Gastrocnemius medialis (tissue), 4 donors: ENCODE results near the gene ZIC2. TPM values are rescaled to one million over a fixed set of nuclear protein-coding genes. Genes with fewer than 3 reads are reported as not detected.

ENCODE experiments used
- ATAC-seq, 2 donors: fragments of 150-250 bp; one replicate each; pipeline ENCODE4 v1.9.1; 2016
- DNase-seq, 2 donors: peaks; one replicate each; pipeline ENCODE4 v3.0.0-alpha.2; 2019
- H3K27ac ChIP-seq, 4 donors: fragments of 200-600 bp; sonication (generic); 1 replicate in 1 of 4; 2 replicates in 3 of 4; pipeline ENCODE4 v1.5.1; 2016 to 2018; ENCODE audit warnings: mild to moderate bottlenecking in 2 of 4, moderate library complexity in 1 of 4
- H3K27me3 ChIP-seq, 3 donors: fragments of 200-600 bp; sonication (generic) in 2 of 3; 1 replicate in 1 of 3; 2 replicates in 2 of 3; pipeline versions ENCODE4 v1.5.1 to v1.6.0; 2016 to 2019; ENCODE audit warnings: mild to moderate bottlenecking in 1 of 3, moderate library complexity in 1 of 3
- H3K36me3 ChIP-seq, 2 donors: fragments of 200-600 bp; sonication (generic) in 1 of 2; one replicate each; pipeline ENCODE4 v1.5.1; 2017 to 2018
- H3K4me1 ChIP-seq, 2 donors: fragments of 200-600 bp; sonication (generic) in 1 of 2; one replicate each; pipeline ENCODE4 v1.5.1; 2016 to 2017; ENCODE audit warnings: mild to moderate bottlenecking in 2 of 2
- H3K4me3 ChIP-seq, 4 donors: fragments of 200-600 bp; sonication (generic) in 3 of 4; 1 replicate in 1 of 4; 2 replicates in 3 of 4; pipeline ENCODE4 v1.5.1; 2016 to 2019; ENCODE audit warnings: mild to moderate bottlenecking in 2 of 4
- H3K9me3 ChIP-seq, 3 donors: fragments of 200-600 bp; sonication (generic) in 2 of 3; 1 replicate in 1 of 3; 2 replicates in 2 of 3; pipeline ENCODE4 v1.5.1; 2016 to 2019
- CTCF ChIP-seq, 5 experiments: fragments of 450-650 bp in 3 of 5; fragments of 200-600 bp in 2 of 5; sonication (generic) in 2 of 5; IDR thresholded peaks in 4 of 5; conservative IDR thresholded peaks in 1 of 5; 1 replicate in 4 of 5; 2 replicates in 1 of 5; pipeline ENCODE4 v1.5.1; 2016 to 2019; ENCODE audit warnings: antibody characterized with exemption in 5 of 5, mild to moderate bottlenecking in 3 of 5, moderate library complexity in 3 of 5
- POLR2A ChIP-seq, 2 donors: fragments of 450-650 bp; IDR thresholded peaks; one replicate each; pipeline ENCODE4 v1.6.1; 2017; ENCODE audit warnings: antibody characterized with exemption in 2 of 2, mild to moderate bottlenecking in 2 of 2, moderate library complexity in 2 of 2
- in situ Hi-C, 4 donors: fragments of 200-750 bp; cut with MboI; loops; one replicate each; pipeline versions ENCODE4 v1.15.0 to v1.8.0; 2017; ENCODE audit warnings: low sequenced_read_pairs in 4 of 4
- intact Hi-C: fragments of 100-400 bp; cut with DNase I; formaldehyde crosslinking; loops from one replicate; pipeline ENCODE4 v1.15.1; 2023; ENCODE audit warnings: low total_unique reads
- total RNA-seq, 4 donors: library from RNA; depleted of rRNA; stranded (reverse); fragments of >200 nt; gene quantifications; one replicate each; pipeline versions ENCODE4 v1.1.0 to v1.2.3, GENCODE V29; 2016

ZIC2 gene
- total RNA-seq, 4 donors from 2014 or later, result not detected

- intact Hi-C loops (loop anchor here (5.0 kb wide), 1 partner anchor 41 kb away; no protein-coding TSS in a partner anchor), in situ Hi-C loops (no loop called here)
- no peak for ATAC-seq
- no peak overlapping the region for H3K27ac ChIP-seq
- DNase-seq, result no peak
- H3K4me3 ChIP-seq, result no peak overlapping the region
- no peaks in the 10 kb centered on the region for H3K4me1 ChIP-seq
- peaks cover 54 to 82% (median 61%) of the 10 kb centered on the region in 3 donors for H3K27me3 ChIP-seq
- TF ChIP-seq CTCF (IDR thresholded peaks at IDR 0.05 in 4 of 5, conservative IDR thresholded peaks at IDR 0.05 in 1 of 5) (no peak), POLR2A (IDR thresholded peaks at IDR 0.05) (no peak)
- H3K9me3 ChIP-seq, result no peaks in the 10 kb centered on the region
- H3K36me3 ChIP-seq, result no peaks in the 10 kb centered on the region
These were observed 16.7 kb downstream of the ZIC2 start for GRCh38 chr13:99998261-99998660.

- H3K27me3 ChIP-seq, result no peaks in the 10 kb centered on the region
- no peak overlapping the region for H3K27ac ChIP-seq
- no peaks in the 10 kb centered on the region for H3K36me3 ChIP-seq
- TF ChIP-seq CTCF (IDR thresholded peaks at IDR 0.05 in 4 of 5, conservative IDR thresholded peaks at IDR 0.05 in 1 of 5) (no peak), POLR2A (IDR thresholded peaks at IDR 0.05) (no peak)
- H3K4me3 ChIP-seq, result no peak overlapping the region
- DNase-seq, result no peak
- in situ Hi-C loops, result no loop called here
- no peak for ATAC-seq
- no peaks in the 10 kb centered on the region for H3K9me3 ChIP-seq
- H3K4me1 ChIP-seq, result no peaks in the 10 kb centered on the region
- intact Hi-C loops, result no loop called here
These were observed 33.0 kb downstream of the ZIC2 start for GRCh38 chr13:100014621-100015020.

GRCh38 chr13:100019780-100020356 is 38.3 kb downstream of the ZIC2 start:
- Histone ChIP-seq H3K9me3 (no peaks in the 10 kb centered on the region), H3K4me1 (no peaks in the 10 kb centered on the region), H3K27me3 (no peaks in the 10 kb centered on the region), H3K4me3 (no peak overlapping the region), H3K36me3 (no peaks in the 10 kb centered on the region), H3K27ac (no peak overlapping the region)
- DNase-seq, result no peak
- ATAC-seq, result no peak
- no peak for TF ChIP-seq CTCF (IDR thresholded peaks at IDR 0.05 in 4 of 5, conservative IDR thresholded peaks at IDR 0.05 in 1 of 5)
- no peak for TF ChIP-seq POLR2A (IDR thresholded peaks at IDR 0.05)
- in situ Hi-C loops (no loop called here), intact Hi-C loops (no loop called here)

- no peaks in the 10 kb centered on the region for H3K27me3 ChIP-seq
- H3K4me1 ChIP-seq, result no peaks in the 10 kb centered on the region
- ATAC-seq (no peak), DNase-seq (no peak)
- no peaks in the 10 kb centered on the region for H3K9me3 ChIP-seq
- H3K27ac ChIP-seq, result no peak overlapping the region
- intact Hi-C loops (no loop called here), in situ Hi-C loops (no loop called here)
- no peak overlapping the region for H3K4me3 ChIP-seq
- no peak for TF ChIP-seq POLR2A (IDR thresholded peaks at IDR 0.05)
- TF ChIP-seq CTCF (IDR thresholded peaks at IDR 0.05 in 4 of 5, conservative IDR thresholded peaks at IDR 0.05 in 1 of 5), result no peak
- H3K36me3 ChIP-seq, result no peaks in the 10 kb centered on the region
These were observed 41.2 kb downstream of the ZIC2 start for GRCh38 chr13:100022798-100023197.

- no peak overlapping the region for H3K27ac ChIP-seq
- no peaks in the 10 kb centered on the region for H3K27me3 ChIP-seq
- DNase-seq (no peak), ATAC-seq (no peak)
- H3K4me3 ChIP-seq, result no peak overlapping the region
- no peaks in the 10 kb centered on the region for H3K9me3 ChIP-seq
- H3K4me1 ChIP-seq, result no peaks in the 10 kb centered on the region
- no peaks in the 10 kb centered on the region for H3K36me3 ChIP-seq
- TF ChIP-seq CTCF (IDR thresholded peaks at IDR 0.05 in 4 of 5, conservative IDR thresholded peaks at IDR 0.05 in 1 of 5), result no peak
- no peak for TF ChIP-seq POLR2A (IDR thresholded peaks at IDR 0.05)
- intact Hi-C loops (no loop called here), in situ Hi-C loops (no loop called here)
These were observed 42.4 kb downstream of the ZIC2 start for GRCh38 chr13:100024023-100024422.
